COR-L47 (cell line): ENCODE measurements around the gene C12orf43.
"Not testable (repeated sequence)": the region's sequence is repeated elsewhere in the genome, so short reads cannot be mapped to it uniquely, and the experiment has no call there.

Experiments used
- DNase-seq: peaks from one replicate; lab custom pipeline; 2025; lab: John Stamatoyannopoulos, UW

Gene C12orf43

GRCh38 chr12:121015825-121016766 lies at the start of gene C12orf43:
TSS of gene C12orf43 (minus strand) at chr12:121016487. CDS start at chr12:121016474, 13 bp downstream.
- peak; percentile 86 for DNase-seq

GRCh38 chr12:121065345-121065744 lies 49.1 kb upstream of the C12orf43 start:
- DNase-seq, result no peak

GRCh38 chr12:121064586-121064985 lies 48.3 kb upstream of the C12orf43 start:
- DNase-seq, result not testable (repeated sequence)

GRCh38 chr12:121064116-121064515 lies 47.8 kb upstream of the C12orf43 start:
- DNase-seq, result no peak

GRCh38 chr12:121062391-121063045 lies 46.2 kb upstream of the C12orf43 start:
- DNase-seq, result no peak

- no peak for DNase-seq
These were observed 45.5 kb upstream of the C12orf43 start for GRCh38 chr12:121061831-121062230.

- DNase-seq, result peak; percentile 29
These were observed 44.1 kb upstream of the C12orf43 start for GRCh38 chr12:121060149-121061001.

GRCh38 chr12:121059031-121059898 lies 43.0 kb upstream of the C12orf43 start:
- DNase-seq, result no peak

- DNase-seq, result no peak
These were observed 41.5 kb upstream of the C12orf43 start for GRCh38 chr12:121057794-121058193.

GRCh38 chr12:121053706-121054105 lies 37.4 kb upstream of the C12orf43 start:
- DNase-seq, result no peak

GRCh38 chr12:121050725-121051124 lies 34.4 kb upstream of the C12orf43 start:
- no peak for DNase-seq

GRCh38 chr12:121048442-121048841 lies 32.2 kb upstream of the C12orf43 start:
- no peak for DNase-seq

- not testable (repeated sequence) for DNase-seq
These were observed 31.1 kb upstream of the C12orf43 start for GRCh38 chr12:121047400-121047799.

- no peak for DNase-seq
These were observed 26.8 kb upstream of the C12orf43 start for GRCh38 chr12:121043067-121043466.

GRCh38 chr12:121038861-121039668 lies 22.8 kb upstream of the C12orf43 start, which contains the start of gene OASL:
TSS of gene OASL (minus strand) at chr12:121039246. CDS start at chr12:121038971, 275 bp downstream.
- no peak for DNase-seq

- no peak for DNase-seq
These were observed 20.6 kb upstream of the C12orf43 start for GRCh38 chr12:121036810-121037326.

- DNase-seq, result no peak
These were observed 18.5 kb upstream of the C12orf43 start for GRCh38 chr12:121034616-121035305.

- no peak for DNase-seq
These were observed 17.5 kb upstream of the C12orf43 start for GRCh38 chr12:121033625-121034349.
